Measurements from ENCODE around the gene SPATS1.

Gene SPATS1

GRCh38 chr6:44387346-44388134, 45.1 kb downstream of the SPATS1 start, which contains the start of gene CDC5L:
Gene CDC5L (plus strand): TSS chr6:44387706. CDS start chr6:44387824, 118 bp downstream.
- DNase-seq (ENCODE audit: low spot score): peak; percentile 100

- peak; percentile 41 for DNase-seq (ENCODE audit: low spot score)
These were observed 45.7 kb downstream of the SPATS1 start for GRCh38 chr6:44388135-44388487.

- DNase-seq (ENCODE audit: low spot score): no peak
These were observed 46.4 kb downstream of the SPATS1 start for GRCh38 chr6:44388887-44389286.

- DNase-seq (ENCODE audit: low spot score): no peak
These were observed 47.8 kb downstream of the SPATS1 start for GRCh38 chr6:44390158-44390683.
